AG09309 (cell line): Measurements from ENCODE around the gene ADGRB3.

Source experiments
- DNase-seq: peaks from one replicate; pipeline ENCODE4 v3.0.0-alpha.2; 2010; ENCODE audit warnings: low read depth
- H3K4me3 ChIP-seq: 2 replicates; pipeline ENCODE4 v1.5.1; 2011; ENCODE audit warnings: mild to moderate bottlenecking, low read depth, low read length, moderate library complexity; ENCODE audit not compliant: control insufficient read depth
- TF ChIP-seq, protein P1 (sequence below): IDR thresholded peaks from 2 replicates; pipeline ENCODE4 v1.5.1; 2011; ENCODE audit warnings: mild to moderate bottlenecking, low read depth, low read length, inconsistent platforms; ENCODE audit not compliant: insufficient read depth, control insufficient read depth; ENCODE audit errors: missing control alignments

ADGRB3 gene

DNA sequence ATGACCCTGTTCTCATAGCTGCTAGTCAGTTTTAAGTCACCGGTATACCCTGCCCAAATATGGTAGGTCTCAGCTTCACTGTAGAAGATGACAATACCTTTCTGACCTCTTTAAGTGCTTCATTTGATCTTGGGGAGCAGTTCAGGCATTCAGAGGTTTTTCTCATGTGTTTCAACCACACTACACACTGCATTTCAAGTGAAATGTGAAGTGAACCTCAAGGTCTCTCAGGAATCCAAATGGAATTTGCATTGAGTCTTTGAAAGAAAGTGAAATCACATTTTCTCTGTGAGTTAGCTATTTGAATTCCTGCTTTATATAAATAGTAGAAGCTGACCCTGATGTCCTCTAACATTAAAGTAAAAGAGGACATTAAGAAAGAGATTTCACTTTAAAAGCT is 461.6 kb downstream of the ADGRB3 start:
- DNase-seq, result no peak
- no peak overlapping the region for H3K4me3 ChIP-seq
- TF ChIP-seq, protein P1, sequence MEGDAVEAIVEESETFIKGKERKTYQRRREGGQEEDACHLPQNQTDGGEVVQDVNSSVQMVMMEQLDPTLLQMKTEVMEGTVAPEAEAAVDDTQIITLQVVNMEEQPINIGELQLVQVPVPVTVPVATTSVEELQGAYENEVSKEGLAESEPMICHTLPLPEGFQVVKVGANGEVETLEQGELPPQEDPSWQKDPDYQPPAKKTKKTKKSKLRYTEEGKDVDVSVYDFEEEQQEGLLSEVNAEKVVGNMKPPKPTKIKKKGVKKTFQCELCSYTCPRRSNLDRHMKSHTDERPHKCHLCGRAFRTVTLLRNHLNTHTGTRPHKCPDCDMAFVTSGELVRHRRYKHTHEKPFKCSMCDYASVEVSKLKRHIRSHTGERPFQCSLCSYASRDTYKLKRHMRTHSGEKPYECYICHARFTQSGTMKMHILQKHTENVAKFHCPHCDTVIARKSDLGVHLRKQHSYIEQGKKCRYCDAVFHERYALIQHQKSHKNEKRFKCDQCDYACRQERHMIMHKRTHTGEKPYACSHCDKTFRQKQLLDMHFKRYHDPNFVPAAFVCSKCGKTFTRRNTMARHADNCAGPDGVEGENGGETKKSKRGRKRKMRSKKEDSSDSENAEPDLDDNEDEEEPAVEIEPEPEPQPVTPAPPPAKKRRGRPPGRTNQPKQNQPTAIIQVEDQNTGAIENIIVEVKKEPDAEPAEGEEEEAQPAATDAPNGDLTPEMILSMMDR, result no peak

DNA sequence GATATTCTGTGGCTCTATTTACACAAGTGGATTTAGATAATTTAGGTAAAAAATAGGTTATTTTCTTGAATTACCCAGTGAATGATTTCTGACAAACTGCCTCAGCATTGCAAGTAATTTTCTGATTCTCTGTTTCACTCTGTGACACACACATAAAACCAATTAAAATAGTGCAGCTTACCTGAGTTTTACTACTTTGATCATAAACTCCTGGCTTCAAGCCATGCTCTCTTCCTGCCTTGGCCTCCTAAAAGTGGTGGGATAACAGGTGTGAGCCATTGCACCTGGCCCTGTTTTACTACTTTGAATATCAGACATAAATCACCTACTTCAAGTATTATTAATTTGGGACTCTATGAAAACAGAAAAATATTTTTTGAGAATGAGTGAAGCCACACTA is 462.9 kb downstream of the ADGRB3 start:
- TF ChIP-seq, protein P1, result no peak
- DNase-seq, result no peak
- no peak overlapping the region for H3K4me3 ChIP-seq

DNA sequence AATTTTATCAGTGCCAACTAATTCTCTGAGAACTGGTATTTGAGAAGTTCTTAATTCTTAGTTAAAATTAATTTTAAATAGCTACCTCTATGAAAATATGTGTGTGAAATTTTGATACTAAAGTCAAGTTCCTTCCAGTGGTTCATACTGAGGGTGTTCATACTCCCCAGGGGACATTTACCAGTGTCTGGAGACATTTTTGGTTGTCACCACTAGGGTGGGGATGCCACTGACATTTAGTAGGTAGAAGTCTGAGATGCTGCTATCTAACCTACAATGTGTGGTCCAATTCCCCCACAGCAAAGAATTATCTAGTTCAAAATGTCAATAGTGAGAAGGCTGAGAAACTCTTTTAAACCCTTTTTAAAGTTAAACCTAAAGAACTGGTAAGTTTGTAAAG is 463.8 kb downstream of the ADGRB3 start:
- no peak for DNase-seq
- H3K4me3 ChIP-seq, result no peak overlapping the region
- TF ChIP-seq, protein P1, result no peak

DNA sequence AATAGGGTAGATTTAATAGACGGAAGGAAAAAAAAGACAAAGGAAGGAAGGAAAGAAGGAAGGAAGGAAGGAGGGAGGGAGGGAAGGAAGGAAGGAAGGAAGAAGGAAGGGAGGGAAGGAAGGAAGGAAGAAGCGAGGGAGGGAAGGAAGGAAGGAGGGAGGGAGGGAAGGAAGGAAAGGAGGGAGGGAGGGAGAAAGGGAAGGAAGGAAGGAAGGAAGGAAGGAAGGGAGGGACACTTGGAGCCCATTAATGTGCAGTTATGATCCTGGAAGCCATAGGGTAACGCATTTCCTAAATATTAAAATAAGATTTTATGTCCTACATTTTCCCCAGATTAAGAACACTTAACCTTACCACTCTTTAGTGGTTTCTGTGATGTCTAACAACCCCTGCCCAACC is 465.7 kb downstream of the ADGRB3 start:
- no peak for DNase-seq
- TF ChIP-seq, protein P1, result no peak
- H3K4me3 ChIP-seq, result no peak overlapping the region

DNA sequence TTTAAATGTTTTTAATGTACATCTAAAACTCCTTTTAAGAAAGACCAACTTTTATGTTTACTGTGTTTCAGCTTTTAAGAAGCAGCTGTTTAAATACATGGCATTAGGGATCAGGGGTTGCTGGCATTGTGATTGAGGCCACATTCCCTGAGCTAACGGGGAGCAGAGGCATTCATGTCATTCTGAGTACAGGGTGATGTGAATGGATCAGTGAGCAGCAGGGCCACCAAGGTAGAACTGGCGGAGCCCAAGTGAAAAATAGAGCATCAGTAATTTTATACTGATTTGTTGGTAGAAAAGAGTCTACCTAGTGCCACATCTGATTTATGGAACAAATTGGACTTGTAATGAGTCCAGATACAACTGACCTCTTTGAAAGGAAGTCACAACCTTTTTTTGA is 467.3 kb downstream of the ADGRB3 start:
- H3K4me3 ChIP-seq, result no peak overlapping the region
- DNase-seq, result no peak
- TF ChIP-seq, protein P1, result no peak

DNA sequence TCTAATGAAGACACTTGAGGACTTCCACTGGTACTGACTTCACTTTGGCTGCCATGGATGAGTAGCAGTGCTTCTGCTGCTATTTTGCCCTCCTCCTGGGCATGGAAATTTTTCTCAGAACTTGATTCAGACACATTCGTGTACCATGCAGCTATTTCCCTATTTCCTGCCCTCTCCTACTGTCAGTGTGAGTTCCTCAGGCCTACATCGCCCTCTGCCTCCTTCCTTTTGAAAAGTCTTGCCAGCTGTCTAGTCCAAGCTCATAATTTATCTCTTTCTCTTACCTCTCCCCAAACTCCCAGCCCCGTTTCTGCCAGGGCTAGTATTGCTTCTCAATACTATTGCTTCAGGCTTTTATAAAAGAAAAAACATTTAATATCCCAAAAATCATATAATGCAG is 470.2 kb downstream of the ADGRB3 start:
- TF ChIP-seq, protein P1, result no peak
- no peak for DNase-seq
- H3K4me3 ChIP-seq, result no peak overlapping the region

DNA sequence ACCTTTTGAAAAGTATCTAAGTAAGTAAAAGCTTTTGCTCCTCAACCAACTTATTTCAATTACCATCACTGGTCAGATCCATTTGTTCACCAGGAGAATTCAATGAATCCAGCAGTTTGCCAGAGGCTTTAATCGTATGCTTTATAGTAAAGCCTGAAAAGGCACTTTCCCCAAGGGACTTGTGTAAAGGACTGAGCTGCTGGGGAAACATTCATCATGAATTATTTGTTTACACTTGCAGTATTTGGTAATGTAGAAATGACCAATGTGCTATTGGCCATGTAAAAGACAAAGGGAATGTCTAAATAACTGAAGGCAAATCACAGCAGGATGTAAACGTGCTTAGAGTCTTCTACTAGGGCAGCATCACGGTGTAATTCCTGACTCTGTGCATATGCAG is 471.4 kb downstream of the ADGRB3 start:
- TF ChIP-seq, protein P1, result no peak
- no peak overlapping the region for H3K4me3 ChIP-seq
- no peak for DNase-seq
